K562 (cell line): ENCODE measurements around the gene RPL29. TPM values are rescaled to one million over a fixed set of nuclear protein-coding genes. Genes with fewer than 3 reads are reported as not detected.

Experiments used
- ATAC-seq: fragments of 200-7000 bp; cut with Tn5 transposase; 3 replicates; pipeline ENCODE4 v1.9.1; 2020; ENCODE audit warnings: moderate library complexity
- BruUV-seq: library from RNA; stranded (reverse); fragments of 400-500 nt; replicated peaks from 2 replicates; lab custom pipeline; 2021; lab: Mats Ljungman, UMichigan
- CTCF ChIA-PET: fragments of 300-600 bp; formaldehyde crosslinking; extraction: SDS; loops from one replicate; lab custom pipeline; 2021; ENCODE audit warnings: low intra/inter-chr PET ratio; lab: Yijun Ruan, JAX
- POLR2A ChIA-PET: fragments of 300-600, 350-650 bp; sonication (Branson Sonifier 250); formaldehyde crosslinking; extraction: SDS; loops from one replicate; lab custom pipeline; 2021; ENCODE audit warnings: antibody characterized with exemption, inconsistent platforms; lab: Yijun Ruan, JAX
- DNase-seq, 4 experiments: peaks; one replicate each; pipeline versions ENCODE4 v3.0.0 to v3.0.0-alpha.2; 2011 to 2018; ENCODE audit warnings: low spot score in 3 of 4, mixed read lengths in 3 of 4; ENCODE audit errors: extremely low read depth in 1 of 4
- FAIRE-seq: peaks from 2 replicates; lab custom pipeline; 2011; peaks lifted over from hg19 to GRCh38; lab: Jason Lieb, UNC
- H2AFZ ChIP-seq: 2 replicates; pipeline ENCODE4 v1.6.0; 2011; ENCODE audit warnings: low read depth, low read length, control low read depth, inconsistent platforms
- H3K27ac ChIP-seq: fragments of 200-600 bp; 3 replicates; pipeline ENCODE4 v1.8.0; 2011; ENCODE audit warnings: low read depth, mild to moderate bottlenecking, control low read depth, inconsistent platforms, low read length, moderate library complexity, mixed read lengths; ENCODE audit errors: extremely low read depth
- H3K27me3 ChIP-seq, 2 experiments: fragments of 300-600 bp in 1 of 2; 2 replicates in 1 of 2; 3 replicates in 1 of 2; pipeline versions ENCODE4 v1.6.0 to v1.8.0; 2011; ENCODE audit warnings: inconsistent platforms in 2 of 2, low read length in 2 of 2, mild to moderate bottlenecking in 1 of 2, mixed read lengths in 1 of 2, moderate library complexity in 1 of 2; ENCODE audit not compliant: control insufficient read depth in 2 of 2, insufficient read depth in 2 of 2
- H3K36me3 ChIP-seq: fragments of 300-600 bp; 3 replicates; pipeline ENCODE4 v1.8.0; 2011; ENCODE audit warnings: mild to moderate bottlenecking, low read length, inconsistent platforms; ENCODE audit not compliant: control insufficient read depth, insufficient read depth
- H3K4me1 ChIP-seq, 2 experiments: fragments of 200-600 bp in 1 of 2; replicated peaks in 1 of 2; 2 replicates in 1 of 2; 3 replicates in 1 of 2; pipeline versions ENCODE4 v1.5.1 to v1.8.0; 2011; ENCODE audit warnings: inconsistent platforms in 2 of 2, low read length in 2 of 2, mild to moderate bottlenecking in 1 of 2, mixed read lengths in 1 of 2, moderate library complexity in 1 of 2; ENCODE audit not compliant: control insufficient read depth in 2 of 2, insufficient read depth in 2 of 2
- H3K4me2 ChIP-seq: 2 replicates; pipeline ENCODE4 v1.6.1; 2011; ENCODE audit warnings: low read length, control low read depth, inconsistent platforms, mixed read lengths; ENCODE audit not compliant: insufficient read depth
- H3K4me3 ChIP-seq: fragments of 200-600 bp; sonication (generic), shearing (Covaris generic); 2 replicates; pipeline ENCODE4 v1.5.1; 2016; ENCODE audit warnings: control low read depth, inconsistent platforms
- H3K79me2 ChIP-seq: fragments of 200-600 bp; 3 replicates; pipeline ENCODE4 v1.8.0; 2011; ENCODE audit warnings: low read length, inconsistent platforms; ENCODE audit not compliant: control insufficient read depth, insufficient read depth
- H3K9ac ChIP-seq, 2 experiments: 2 replicates each; pipeline versions ENCODE4 v1.6.0 to v1.6.1; 2011; ENCODE audit warnings: low read depth in 2 of 2, low read length in 2 of 2, control low read depth in 1 of 2, inconsistent platforms in 1 of 2, mild to moderate bottlenecking in 1 of 2, mixed read lengths in 1 of 2; ENCODE audit not compliant: insufficient read depth in 1 of 2
- H3K9me1 ChIP-seq: one replicate; pipeline ENCODE4 v1.6.0; 2011; ENCODE audit warnings: inconsistent platforms, mild to moderate bottlenecking, low read length, moderate library complexity; ENCODE audit not compliant: control insufficient read depth, insufficient read depth
- H3K9me3 ChIP-seq: replicated peaks from 2 replicates; pipeline ENCODE4 v1.5.1; 2011; ENCODE audit warnings: low read depth, low read length, inconsistent platforms; ENCODE audit not compliant: control insufficient read depth, insufficient read depth
- H4K20me1 ChIP-seq: replicated peaks from 2 replicates; pipeline ENCODE4 v1.6.1; 2011; ENCODE audit warnings: low read length, inconsistent platforms, mixed read lengths; ENCODE audit not compliant: control insufficient read depth, insufficient read depth
- HDAC2 ChIP-seq: fragments of 450-650 bp; IDR thresholded peaks from 2 replicates; pipeline ENCODE4 v1.6.1; 2016; ENCODE audit warnings: mild to moderate bottlenecking
- L3MBTL2 ChIP-seq: fragments of 450-650 bp; IDR thresholded peaks from 2 replicates; pipeline ENCODE4 v1.6.1; 2016; ENCODE audit warnings: mild to moderate bottlenecking, moderate library complexity
- LEF1 ChIP-seq: fragments of 450-650 bp; IDR thresholded peaks from 2 replicates; pipeline ENCODE4 v1.6.1; 2016; ENCODE audit warnings: mild to moderate bottlenecking
- POLR2B ChIP-seq: fragments of 450-650 bp; IDR thresholded peaks from 2 replicates; pipeline ENCODE4 v1.6.1; 2018; ENCODE audit warnings: low read depth; ENCODE audit not compliant: partially characterized antibody
- SP1 ChIP-seq: sonication (generic); formaldehyde crosslinking; IDR thresholded peaks from 2 replicates; pipeline ENCODE4 v1.8.1; 2022; ENCODE audit warnings: mild to moderate bottlenecking, missing genetic modification reagents
- TAF15 ChIP-seq: fragments of 200-400 bp; formaldehyde crosslinking; IDR thresholded peaks from 2 replicates; pipeline ENCODE4 v1.6.1; 2017; ENCODE audit warnings: mild to moderate bottlenecking, low read depth, low read length, moderate library complexity
- THAP12 ChIP-seq: fragments of 250-450 bp; sonication (Bioruptor Pico); IDR thresholded peaks from 2 replicates; pipeline ENCODE4 v1.9.0; 2021; ENCODE audit warnings: mild to moderate bottlenecking, inconsistent platforms
- TSC22D4 ChIP-seq: fragments of 450-650 bp; IDR thresholded peaks from 2 replicates; pipeline ENCODE4 v1.6.1; 2016; ENCODE audit warnings: missing genetic modification characterization, missing biosample characterization, control low read depth
- ZNF24 ChIP-seq: fragments of 450-650 bp; IDR thresholded peaks from 2 replicates; pipeline ENCODE4 v1.6.1; 2016
- ZNF707 ChIP-seq: fragments of 250-450 bp; sonication (Bioruptor Pico); conservative IDR thresholded peaks from 2 replicates; pipeline ENCODE4 v1.8.0; 2022; ENCODE audit warnings: inconsistent platforms, mild to moderate bottlenecking, moderate library complexity
- ZZZ3 ChIP-seq: fragments of 450-650 bp; IDR thresholded peaks from 2 replicates; pipeline ENCODE4 v1.6.1; 2016; ENCODE audit warnings: antibody characterized with exemption, mild to moderate bottlenecking, moderate library complexity
- WGBS: fragments of 100-300 bp; shearing (Covaris generic); methylation state at CpG from one replicate; pipeline ENCODE4 v1.1.6; 2016; ENCODE audit warnings: low coverage, mixed read lengths; ENCODE audit not compliant: insufficient coverage; ENCODE audit errors: missing lambda C conversion rate; 5-methylcytosine and 5-hydroxymethylcytosine counted together
- in situ Hi-C: fragments of 300-500 bp; cut with MboI; formaldehyde crosslinking; loops from 4 replicates; pipeline ENCODE4 v1.15.0; 2018; ENCODE audit warnings: inconsistent platforms, mixed read lengths
- intact Hi-C: fragments of 100-400 bp; cut with micrococcal nuclease; formaldehyde crosslinking; loops from 2 replicates; pipeline ENCODE4 v1.14.2; 2022
- polyA plus RNA-seq, 8 experiments: library from polyadenylated mRNA; depleted of rRNA in 4 of 8; stranded (reverse) in 5 of 8; unstranded in 3 of 8; fragments of >200 nt; fragmentation: Nextera tagmentation in 2 of 8; fragmentation: Illumina TruSeq in 1 of 8; extraction: Ambion mirVana in 2 of 8; extraction: Trizol in 1 of 8; gene quantifications; 2 replicates each; pipeline versions ENCODE4 v1.2.1 to v1.2.3, GENCODE V29; 2011 to 2014; ENCODE audit warnings: inconsistent platforms in 1 of 8, missing spikeins in 1 of 8
- total RNA-seq, 7 experiments: library from RNA; depleted of rRNA in 6 of 7; stranded (reverse); fragments of >200 nt in 6 of 7; fragmentation: Illumina TruSeq in 2 of 7; extraction: Trizol in 2 of 7; gene quantifications; 2 replicates each; pipeline versions ENCODE4 v1.2.1 to v1.2.3, GENCODE V29; 2011 to 2021; ENCODE audit warnings: low replicate concordance in 1 of 7
- TF ChIP-seq, protein P1 (sequence below): fragments of 450-650 bp; IDR thresholded peaks from 2 replicates; pipeline ENCODE4 v1.6.1; 2016; ENCODE audit warnings: low read depth, mild to moderate bottlenecking, moderate library complexity

Gene RPL29
- total and polyA plus RNA-seq, 9 of the 15 experiments (the other 6 are each of a cell fraction or from before 2014, with no cell fraction given) = 568 to 1,475 (median 1,104) TPM

- H3K36me3 ChIP-seq = no peaks in the 10 kb centered on the region
- no peak for ATAC-seq
- 28% methylated on average over 5 of the region's 7 CpGs for WGBS
- no peaks in the 10 kb centered on the region for H3K79me2 ChIP-seq
- H3K4me1 ChIP-seq = peaks cover 27 to 33% of the 10 kb centered on the region in 2 experiments
- no peak overlapping the region for H3K4me3 ChIP-seq
- TF ChIP-seq POLR2B = no peak
- TF ChIP-seq ZNF707 (CRISPR knock-in tag) = no peak
- no peak for TF ChIP-seq L3MBTL2
- TF ChIP-seq TSC22D4 (tag) = no peak
- no peak for TF ChIP-seq SP1
- TF ChIP-seq HDAC2 = no peak
- TF ChIP-seq ZNF24 = no peak
- no peak for TF ChIP-seq TAF15
- TF ChIP-seq, protein P1, sequence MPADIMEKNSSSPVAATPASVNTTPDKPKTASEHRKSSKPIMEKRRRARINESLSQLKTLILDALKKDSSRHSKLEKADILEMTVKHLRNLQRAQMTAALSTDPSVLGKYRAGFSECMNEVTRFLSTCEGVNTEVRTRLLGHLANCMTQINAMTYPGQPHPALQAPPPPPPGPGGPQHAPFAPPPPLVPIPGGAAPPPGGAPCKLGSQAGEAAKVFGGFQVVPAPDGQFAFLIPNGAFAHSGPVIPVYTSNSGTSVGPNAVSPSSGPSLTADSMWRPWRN = no peak
- no peak for TF ChIP-seq LEF1
- TF ChIP-seq ZZZ3 = no peak
- no peak for TF ChIP-seq THAP12 (CRISPR knock-in tag)
- H3K9me3 ChIP-seq = no peaks in the 10 kb centered on the region
- H2AFZ ChIP-seq = no peak overlapping the region
- no peak overlapping the region for H3K27ac ChIP-seq
- POLR2A ChIA-PET = no interaction called here
- intact Hi-C loops = no loop called here
- CTCF ChIA-PET = no interaction called here
- in situ Hi-C loops = no loop called here
- no peak overlapping the region for H3K4me2 ChIP-seq
- no peaks in the 10 kb centered on the region for H3K9me1 ChIP-seq
- no peaks in the 10 kb centered on the region for H4K20me1 ChIP-seq
- no TSS peak for BruUV-seq
- no peaks in the 10 kb centered on the region for H3K27me3 ChIP-seq
- no peak overlapping the region for H3K9ac ChIP-seq
- FAIRE-seq = no peak
- DNase-seq = no peak
These were observed 29.8 kb upstream of the RPL29 start for GRCh38 chr3:52025453-52025852.
